Fibroblast of the conjunctiva (primary cell): Measurements from ENCODE around the gene SMIM24.
"Not testable (repeated sequence)": the region's sequence is repeated elsewhere in the genome, so short reads cannot be mapped to it uniquely, and the experiment has no call there.

Experiments used
- DNase-seq: peaks from one replicate; pipeline ENCODE4 v3.0.0-alpha.2; 2010; ENCODE audit warnings: low read depth

SMIM24 gene

DNA sequence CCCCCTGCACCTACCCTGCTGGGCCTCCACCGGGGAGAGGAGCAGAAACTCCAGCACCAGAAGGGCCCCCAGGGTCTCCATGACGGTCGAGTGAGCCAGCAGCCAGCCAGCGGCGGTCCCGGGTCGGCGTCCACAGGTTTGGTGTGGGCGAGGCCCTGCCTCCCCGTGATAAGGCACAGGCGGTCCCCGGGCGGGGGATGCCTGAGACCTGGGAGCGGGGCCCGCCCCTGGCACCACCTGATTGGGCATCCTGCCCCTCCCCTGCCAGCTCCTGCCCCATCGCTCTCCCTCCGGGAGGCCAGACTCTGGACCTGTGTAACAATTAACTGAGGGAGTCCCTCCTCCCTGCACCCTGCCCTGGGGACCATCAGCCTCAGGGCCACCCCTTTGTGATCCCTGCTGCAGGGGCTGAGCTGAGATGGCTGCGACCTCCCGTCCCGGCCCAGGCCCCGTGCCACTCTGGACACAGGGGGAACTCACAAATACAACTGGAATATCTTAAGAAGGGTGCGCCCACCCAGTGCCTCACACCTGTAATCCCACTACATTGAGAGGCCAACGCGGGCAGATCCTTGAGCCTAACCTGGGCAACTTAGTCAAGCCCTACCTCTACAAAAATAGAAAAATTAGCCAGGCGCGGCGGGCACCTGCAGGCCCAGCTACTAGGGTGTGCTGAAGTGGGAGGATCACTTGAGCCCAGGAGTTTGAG lies at the start of gene SMIM24:
Gene SMIM24, minus strand, starts transcription at position 143 of the 709 bp plus-strand sequence. Its CDS starts 62 bp downstream, at position 81.
- DNase-seq = no peak

DNA sequence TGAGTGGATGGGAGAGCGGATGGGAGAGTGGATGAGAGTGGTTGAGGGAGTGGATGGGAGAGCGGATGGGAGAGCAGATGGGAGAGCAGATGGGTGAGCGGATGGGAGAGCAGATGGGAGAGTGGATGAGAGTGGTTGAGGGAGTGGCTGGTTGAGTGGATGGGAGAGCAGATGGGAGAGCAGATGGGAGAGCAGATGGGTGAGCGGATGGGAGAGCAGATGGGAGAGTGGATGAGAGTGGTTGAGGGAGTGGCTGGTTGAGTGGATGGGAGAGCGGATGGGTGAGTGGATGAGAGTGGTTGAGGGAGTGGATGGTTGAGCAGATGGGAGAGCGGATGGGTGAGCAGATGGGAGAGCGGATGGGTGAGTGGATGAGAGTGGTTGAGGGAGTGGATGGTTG lies 49.0 kb upstream of the SMIM24 start:
- not testable (repeated sequence) for DNase-seq

DNA sequence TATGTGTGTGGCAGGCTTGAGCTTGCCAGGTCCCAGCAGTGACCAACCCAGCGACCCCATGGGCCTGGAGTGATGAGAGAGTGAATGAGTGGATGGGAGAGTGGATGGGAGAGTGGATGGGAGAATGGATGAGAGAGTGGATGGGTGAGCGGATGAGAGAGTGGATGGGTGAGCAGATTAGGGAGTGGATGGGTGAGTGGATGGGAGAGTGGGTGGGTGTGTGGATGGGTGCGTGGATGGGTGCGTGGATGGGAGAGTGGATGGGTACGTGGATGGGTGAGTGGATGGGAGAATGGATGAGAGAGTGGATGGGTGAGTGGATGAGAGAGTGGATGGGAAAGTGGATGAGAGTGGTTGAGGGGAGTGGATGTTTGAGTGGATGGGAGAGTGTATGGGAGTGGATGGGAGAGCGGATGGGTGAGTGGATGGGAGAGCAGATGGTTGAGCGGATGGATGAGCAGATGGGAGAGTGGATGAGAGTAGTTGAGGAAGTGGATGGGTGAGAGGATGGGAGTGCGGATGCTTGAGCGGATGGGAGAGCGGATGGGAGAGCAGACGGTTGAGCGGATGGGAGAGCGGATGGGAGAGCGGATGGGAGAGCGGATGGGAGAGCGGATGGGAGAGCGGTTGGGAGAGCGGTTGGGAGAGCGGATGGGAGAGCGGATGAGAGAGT lies 48.4 kb upstream of the SMIM24 start:
- DNase-seq = no peak

DNA sequence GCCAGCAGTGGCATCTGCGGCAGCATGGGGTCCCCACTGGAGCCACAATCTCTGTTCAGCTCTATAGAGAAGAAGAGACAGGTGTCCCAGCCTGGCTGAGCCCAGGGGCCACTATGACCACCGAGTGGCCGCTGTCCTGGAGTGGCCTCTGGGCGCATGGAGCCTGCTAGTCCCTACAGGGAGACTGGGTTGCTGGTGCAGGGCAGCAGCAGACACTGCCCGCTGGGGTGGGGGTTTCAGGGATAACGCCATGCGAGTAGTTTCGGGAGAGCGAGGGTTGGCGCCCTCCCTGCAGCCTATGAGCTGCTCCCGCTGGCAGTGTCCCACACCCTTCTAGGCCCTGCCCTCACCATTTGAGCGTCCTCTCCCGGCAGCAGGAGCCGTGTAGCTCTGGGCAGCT lies 47.8 kb upstream of the SMIM24 start:
- no peak for DNase-seq

DNA sequence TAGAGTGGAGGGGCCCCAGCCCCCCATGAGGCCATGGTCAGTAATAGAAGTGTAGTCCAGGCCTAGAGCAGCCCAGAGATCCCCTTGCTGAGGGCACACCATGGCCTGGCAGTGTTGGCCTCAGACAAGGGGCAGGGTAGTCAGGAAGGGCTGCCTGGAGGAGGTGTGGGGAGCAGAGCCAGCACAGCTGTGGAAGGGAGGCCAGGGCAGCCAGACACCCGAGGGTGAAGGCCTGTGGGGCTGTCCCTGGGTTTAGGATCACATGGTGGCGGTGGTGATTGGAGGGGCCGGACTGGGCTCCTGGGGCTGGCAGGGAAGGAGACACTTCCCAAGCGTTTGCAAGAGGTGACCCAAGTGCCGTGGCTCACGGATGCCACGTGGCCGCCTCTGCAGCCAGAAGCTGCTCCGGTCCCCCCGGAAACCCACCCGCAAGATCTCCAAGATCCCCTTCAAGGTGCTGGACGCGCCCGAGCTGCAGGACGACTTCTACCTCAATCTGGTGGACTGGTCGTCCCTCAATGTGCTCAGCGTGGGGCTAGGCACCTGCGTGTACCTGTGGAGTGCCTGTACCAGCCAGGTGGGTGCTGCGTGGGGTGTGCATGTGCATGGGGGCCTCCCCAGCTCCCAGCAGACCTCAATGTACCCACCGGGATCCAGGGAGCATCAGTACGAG lies 47.0 kb upstream of the SMIM24 start:
- DNase-seq = no peak

DNA sequence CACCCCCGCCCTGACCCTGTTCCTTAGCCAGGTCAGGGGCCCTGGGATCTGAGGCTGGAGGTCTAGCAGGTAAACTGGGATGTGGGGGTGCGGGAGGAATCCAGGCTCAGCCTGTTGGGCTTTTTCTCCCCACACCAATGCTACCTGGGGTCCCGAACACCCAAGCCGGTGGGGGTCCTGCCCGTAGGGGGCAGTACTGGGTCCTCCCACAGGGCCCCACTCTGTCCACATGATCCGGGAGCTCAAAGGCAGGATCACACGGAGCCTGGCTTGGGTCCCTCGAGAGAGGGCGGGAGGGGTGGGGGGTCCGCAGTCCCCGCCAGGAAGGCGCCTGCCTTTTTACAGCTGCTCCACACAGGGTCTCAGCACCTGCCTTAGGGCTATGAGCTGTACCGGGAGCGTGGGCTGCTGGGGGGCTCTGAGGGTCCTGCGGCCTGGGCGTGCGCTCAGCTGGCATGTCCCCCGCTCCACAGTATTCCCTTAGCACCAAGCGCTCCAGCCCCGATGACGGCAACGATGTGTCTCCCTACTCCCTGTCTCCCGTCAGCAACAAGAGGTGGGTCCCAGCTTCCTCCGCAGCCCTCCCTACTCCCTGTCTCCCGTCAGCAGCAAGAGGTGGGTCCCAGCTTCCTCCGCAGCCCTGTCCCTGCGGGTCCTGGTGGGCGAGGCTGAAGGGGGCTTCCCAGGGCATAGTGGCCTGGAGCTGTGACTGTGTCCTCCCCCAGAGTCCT lies 46.3 kb upstream of the SMIM24 start:
- no peak for DNase-seq

DNA sequence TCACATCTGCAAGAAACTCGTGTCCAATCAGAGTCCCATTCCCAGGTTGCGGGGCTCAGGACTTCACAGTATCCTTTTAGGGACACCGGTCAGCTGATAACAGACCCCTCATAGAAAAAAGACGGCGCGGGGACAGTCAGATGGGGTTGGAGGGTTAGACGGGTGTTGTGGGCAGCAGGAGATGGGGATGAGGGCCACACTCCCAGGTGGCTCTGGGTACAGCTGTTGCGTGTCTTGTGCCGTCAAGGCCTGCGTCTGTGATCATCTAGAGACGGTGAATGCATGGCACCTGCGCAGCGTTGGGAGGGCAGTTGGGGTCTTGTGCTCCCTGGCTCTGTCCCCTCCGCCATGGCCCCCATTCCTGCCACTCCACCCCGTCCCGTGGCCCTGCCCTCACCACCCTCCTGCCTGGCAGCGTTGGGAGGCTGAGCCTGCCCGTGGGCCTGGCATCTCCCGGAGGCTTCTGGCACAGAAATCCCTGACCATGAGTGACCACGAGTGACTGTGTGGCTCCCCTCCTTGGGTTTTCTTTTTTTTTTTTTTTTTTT lies 44.7 kb upstream of the SMIM24 start:
- no peak for DNase-seq

DNA sequence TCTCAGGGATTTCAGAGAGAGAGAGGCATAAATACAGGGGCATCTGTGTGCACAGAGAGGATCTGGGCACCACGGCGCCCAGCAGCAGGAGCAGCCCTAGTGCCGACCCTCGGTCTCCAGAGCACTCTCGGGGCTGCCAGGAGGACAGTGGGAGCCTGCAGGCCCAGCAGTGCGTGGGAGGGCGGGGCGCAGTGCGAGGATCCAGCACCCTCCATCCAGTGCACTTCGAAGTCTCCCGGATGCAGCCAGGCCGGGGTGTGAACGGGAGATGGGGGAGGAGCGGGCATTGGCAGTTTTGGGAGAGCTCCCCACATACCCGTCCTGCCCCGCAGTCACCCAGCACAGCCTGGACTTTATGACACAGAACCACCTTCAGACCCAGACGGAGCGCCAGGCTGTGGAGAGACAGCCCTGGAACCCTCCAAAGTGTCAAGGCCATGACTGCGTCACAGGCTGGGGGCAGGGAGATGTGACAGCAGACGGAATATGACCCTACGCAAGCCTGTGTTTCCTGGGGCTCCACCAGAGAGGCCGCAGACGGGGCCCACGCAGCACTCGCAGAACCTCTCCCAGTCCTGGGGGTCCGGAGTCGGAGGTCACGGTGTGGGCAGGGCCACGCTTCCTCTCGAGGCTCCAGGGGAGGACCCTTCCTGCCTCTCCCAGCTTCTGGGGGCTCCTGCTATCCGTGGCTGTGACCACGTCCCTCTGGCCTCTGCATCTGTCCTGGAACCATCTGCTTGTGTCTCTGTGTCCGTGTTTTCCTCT lies 43.9 kb upstream of the SMIM24 start:
- no peak for DNase-seq

DNA sequence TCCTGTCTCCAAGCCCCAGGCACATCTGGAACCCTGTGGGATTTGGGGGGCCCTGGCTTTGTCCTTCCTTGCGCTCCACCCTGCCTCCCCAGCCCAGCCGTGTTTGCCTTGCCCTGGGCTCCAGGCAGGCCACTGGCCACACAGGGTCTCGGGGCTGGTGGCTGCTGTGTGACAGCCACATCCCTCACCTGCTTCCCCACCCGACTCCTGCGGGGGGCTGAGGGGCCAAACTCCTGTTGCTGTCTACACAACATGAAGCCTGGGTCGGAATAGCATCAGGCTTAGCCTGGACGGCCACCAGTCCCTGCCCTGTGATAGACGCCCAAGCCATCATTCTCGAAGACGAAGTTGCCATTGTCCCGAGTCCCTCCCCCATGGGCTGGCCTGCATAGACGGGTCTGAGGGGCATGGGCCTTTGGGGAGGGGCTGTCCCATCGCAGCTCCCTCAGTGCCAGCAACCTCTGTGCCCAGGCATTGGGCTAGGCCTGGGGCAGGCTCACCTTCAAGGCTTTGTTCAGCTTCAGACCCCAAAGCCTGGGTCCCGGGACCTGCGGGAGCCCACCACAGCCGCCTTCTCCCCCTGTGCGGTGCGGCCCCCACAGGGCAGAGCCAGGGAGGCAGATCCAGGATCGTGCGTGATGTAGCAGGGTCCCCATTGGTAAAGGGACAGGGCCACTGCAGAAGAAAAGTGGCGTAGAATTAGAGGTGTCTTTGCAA lies 43.2 kb upstream of the SMIM24 start:
- DNase-seq = no peak

DNA sequence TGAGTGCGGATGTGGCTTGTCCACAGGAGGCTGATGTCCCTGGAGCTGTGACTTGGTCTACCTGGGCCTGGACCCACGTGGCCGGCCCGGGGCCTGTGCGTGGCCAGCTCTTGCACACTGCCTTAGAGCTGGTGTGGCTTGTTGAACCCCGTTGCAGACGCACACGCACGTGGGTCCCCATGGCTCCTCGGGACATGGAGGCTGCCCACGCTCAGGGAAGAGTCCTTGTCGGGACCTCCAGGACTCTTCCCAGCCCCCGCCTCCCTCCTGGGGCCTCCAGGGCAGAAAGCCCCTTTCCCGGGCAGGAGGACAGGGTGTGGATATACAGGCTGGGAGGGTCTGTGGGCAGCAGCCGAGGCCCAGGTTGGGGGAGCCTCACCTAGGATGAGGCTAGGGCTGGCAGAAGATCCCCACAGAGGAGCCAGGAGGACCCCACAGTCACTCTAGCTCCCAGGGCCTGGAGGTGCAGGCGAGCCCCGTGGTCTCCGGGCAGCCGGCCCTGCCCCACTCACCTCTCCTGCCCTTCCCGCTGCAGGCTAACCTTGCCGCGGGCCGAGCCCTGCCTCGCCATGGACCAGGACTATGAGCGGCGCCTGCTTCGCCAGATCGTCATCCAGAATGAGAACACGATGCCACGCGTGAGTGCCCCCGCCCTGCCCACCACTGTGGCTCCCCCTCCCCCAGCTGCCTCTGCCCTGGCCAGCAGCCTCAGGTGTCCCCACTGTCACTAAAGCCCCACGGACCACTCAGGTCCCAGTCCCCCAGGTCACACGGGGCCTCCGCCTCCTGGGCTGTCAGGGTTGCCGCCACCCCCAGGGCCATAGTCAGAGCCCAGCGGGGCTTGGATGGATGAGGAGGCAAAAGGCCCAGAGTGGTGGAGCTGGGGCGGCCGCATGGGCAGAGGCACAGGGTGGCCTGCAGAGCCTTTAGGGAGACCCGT lies 42.4 kb upstream of the SMIM24 start:
- DNase-seq = no peak

DNA sequence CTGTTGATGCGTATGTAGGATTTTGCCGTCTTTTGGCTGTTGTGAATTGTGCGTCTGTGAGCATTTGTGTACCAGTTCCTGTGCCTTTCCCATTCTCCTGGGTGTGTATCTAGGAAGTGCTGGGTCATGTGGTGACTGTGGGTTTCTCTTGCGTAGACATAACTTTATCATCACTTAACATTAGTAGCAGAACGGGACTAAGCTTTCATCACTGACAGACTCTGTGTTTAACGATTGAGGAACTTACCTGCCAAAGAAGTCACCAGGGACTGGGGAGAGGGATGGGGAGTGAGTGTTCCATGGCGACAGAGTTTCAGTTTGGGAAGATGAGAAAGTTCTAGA lies 40.8 kb upstream of the SMIM24 start:
- no peak for DNase-seq

DNA sequence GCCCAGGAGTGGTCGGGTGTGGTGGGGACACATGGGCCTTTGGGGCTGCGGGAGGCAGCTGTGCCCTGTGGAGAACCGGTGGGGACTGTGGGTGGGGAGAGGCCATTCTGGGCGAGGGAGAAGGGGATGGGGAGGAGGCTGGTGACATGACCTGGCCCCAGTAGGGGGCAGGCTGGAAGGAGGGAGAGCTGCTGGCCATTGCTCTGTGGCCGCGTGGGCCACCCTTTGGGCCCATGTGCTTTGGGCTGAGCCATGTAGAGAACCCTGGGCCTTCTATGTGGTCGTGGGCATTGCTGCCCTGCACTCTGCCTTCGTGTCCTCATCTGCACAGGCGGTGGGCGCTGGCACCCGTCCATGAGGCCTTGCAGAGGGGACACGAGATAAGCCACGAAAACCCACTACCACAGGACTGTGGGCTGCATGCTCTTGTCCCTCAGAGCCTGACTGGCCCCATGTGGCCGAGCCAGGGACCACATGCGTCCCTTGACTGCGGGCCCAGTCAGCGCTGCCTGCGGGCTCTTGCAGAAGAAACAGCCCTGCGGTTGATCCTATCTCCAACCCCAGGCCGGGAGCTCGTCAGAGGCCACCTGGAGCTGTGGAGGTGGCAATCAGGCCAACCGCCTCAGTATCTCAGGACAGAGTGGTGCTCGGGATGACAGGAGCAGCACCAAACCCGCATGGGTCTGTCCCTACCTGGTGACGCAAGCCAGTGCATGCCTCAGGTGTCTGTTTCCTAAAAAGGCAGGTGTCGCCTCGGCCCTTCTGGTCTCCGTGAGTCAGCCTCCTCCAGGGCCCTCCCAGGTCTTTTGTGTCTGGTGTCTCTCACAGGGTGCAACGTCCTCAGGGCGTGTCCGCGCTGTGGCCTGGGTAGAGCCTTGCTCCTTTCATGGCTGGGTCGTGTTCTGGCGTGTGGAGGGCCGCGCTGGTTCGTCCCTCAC lies 40.1 kb upstream of the SMIM24 start:
- no peak for DNase-seq

DNA sequence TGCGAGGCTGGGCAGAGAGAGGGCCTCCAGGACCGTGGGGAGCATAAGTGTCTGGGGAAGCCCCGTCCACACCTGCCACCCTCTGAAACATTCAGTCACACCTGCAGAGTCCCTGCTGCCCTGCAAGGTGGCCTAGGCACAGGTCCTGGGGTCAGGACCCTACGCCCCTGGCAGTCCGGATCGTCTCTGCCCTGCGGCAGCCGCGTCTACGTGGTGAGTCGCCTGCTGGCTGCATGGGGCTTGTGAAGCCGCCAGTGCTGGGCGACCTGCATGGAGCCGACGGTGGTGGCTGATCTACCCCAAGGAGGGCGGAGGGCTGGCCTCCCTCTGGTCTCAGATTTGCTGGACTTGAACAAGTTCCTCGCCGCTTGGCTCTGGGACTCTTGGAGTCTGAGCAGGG lies 38.8 kb upstream of the SMIM24 start:
- no peak for DNase-seq

DNA sequence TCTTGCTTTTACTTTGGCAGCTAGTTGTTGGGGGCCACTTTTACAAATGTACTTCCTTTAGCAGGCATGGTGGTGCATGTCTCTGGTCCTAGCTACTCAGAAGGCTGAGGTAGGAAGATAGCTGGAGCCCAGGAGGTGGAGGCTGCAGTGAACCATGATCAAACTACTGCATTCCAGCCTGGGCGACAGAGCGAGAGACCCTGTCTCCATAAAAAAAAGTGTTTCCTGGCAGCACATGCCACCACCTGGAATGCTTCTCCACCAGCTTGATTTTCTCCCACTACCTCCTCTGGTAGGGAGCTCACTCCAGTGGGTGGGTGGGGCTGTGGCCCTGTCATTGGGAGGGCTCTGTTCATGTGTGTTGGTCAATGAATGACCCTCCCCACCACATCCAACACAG lies 38.3 kb upstream of the SMIM24 start:
- no peak for DNase-seq

DNA sequence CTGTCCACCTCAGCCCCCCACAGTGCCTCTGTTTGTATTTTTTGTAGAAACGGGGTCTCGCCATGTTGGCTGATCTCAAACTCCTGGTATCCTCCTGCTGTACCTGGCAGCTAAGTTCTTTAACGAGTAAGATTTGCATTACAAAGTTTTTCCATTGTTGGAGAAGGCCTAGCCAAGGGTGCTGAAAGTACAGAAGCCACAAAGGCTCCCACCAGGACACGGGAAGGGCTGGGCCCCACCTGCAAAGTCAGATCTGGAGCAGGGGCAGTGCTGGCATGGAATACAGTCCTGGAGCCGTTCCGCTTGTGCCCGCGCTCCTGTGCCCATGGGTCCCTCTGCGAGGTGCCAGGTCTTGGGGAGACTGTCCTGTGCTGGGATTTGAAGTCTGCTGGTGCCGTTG lies 37.9 kb upstream of the SMIM24 start:
- no peak for DNase-seq

DNA sequence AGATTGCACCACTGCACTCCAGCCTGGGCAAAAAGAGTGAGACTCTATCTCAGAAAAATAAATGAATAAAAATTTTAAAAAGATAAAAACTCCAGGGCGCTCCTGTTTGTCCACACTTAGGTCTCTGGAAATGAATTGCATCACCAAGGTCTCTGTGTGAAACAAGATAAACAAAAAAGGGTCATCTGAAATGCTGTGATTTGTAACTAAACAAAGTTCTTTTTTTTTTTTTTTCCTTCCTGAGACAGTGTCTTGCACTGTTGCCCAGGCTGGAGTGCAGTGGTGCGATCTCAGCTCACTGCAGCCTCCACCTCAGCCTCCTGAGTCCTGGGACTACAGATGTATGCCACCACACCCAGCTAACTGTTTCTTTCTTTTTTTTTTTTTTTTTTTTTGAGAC lies 37.3 kb upstream of the SMIM24 start:
- DNase-seq = no peak

DNA sequence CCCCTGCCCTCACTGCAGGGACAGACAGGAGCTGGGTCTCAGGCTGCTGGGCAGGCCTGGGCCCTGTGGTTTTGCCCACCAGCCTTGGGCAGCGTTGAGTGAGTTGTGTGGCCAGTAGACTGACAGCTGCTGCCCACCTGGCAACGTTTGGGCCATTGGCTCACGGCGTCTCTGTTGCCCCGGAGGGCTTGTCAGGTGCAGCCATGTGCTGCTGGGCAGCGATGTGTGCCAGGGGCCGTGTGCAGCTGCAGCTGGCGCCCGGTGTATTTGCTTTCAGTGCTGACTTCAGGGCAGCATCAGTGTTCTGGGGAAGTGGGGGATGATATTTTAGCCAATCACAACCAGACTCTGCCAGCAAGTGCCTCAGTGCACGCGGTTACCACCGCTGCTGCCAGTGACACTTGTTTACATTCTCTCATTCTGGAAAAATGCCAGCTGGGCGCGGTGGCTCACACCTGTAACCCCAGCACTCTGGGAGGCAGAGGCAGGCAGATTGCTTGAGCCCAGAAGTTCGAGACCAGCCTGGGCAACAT lies 36.4 kb upstream of the SMIM24 start:
- DNase-seq = no peak

DNA sequence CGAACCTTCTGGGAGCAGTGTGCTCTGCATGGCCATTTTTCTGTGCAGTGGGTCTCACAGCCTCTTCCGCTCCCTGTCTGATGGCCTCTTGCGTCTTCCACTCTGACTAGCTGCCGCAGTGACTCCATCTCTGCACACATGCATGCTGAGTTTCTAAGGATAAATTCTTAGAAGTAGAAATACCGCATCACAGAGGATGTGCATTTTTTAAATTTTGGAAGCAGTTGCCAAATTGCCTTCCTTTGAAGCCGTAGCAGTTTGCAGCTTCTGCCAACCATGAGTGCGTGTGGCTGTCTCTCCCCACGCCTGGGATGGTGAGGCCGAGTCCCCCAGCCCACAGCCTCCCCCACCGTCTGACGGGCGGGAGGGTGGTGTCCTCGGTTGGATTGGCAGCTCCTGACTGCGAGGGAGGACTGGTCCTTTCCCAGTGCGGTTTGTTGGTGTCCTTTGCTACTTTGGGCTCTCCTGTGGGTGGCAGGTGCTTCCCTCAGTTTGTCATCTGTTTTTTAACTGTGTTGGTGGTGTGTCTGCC lies 35.6 kb upstream of the SMIM24 start:
- no peak for DNase-seq
